Hematopoietic multipotent progenitor cell treated with erythropoietin and hydrocortisone succinate and interleukin-3 and kit ligand, for 15 days (in vitro differentiated cells): ENCODE data around the gene DIP2B.

Experiments used
- DNase-seq: peaks from one replicate; pipeline ENCODE4 v3.0.0-alpha.2; 2015; ENCODE audit warnings: low spot score

DIP2B gene

DNA sequence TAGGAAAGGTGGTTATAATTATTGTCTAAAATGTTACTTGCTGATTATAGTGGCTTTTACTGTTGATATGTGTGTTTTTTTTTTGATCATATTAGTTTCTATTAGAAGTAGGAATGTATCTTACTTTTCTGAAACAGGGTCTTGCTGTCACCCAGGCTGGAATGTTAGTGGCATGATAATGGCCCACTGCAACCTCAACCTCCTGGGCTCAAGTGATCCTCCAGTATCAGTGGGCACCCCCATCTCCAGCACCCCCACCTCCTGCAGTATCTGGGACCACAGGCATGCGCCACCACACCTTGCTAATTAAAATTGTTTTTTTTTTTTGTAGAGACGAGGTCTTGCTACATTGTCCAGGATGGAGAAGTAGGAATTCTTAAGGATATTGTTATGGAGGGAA, 270.5 kb downstream of the DIP2B start:
- no peak for DNase-seq

DNA sequence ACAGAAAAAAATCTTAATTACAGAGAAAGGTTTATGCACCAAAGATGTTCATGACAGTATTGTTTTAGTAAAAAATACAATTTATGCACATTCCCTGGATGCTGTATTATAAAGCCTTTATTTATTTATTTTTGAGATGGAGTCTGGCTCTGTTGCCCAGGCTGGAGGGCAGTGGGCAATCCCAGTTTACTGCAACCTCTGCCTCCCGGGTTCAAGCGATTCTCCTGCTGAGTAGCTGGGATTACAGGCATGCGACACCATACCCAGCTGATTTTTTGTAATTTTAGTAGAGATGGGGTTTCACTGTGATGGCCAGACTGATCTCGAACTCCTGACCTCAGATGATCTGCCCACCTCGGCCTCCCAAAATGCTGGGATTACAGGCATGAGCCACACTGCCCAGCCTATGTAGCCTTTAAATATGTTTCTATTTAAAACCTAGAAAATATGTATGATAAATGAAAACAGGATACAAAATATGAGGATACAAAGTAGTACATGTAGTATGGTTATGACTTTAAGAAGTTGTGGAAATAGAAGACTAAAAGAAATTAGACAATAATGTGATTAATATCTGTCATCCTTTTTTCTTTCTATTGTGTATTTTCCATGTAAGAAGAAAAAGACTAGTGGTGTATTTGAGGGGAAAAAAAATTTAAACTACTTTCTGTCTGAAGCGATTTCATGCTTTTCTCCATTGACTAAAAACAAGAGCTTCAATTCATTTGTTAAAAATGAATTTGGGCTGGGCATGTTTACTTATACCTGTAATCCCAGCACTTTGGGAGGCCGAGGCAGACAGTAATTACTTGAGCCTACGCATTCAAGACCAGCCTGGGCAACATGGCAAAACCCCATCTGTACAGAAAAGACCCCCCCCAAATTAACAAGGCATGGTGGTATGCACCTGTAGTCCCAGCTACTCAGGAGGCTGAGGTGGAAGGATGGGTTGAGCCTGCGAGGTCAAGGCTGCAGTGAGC, 272.3 kb downstream of the DIP2B start:
- no peak for DNase-seq

- no peak for DNase-seq
These were observed 274.1 kb downstream of the DIP2B start for GRCh38 chr12:50778663-50779590.

DNA sequence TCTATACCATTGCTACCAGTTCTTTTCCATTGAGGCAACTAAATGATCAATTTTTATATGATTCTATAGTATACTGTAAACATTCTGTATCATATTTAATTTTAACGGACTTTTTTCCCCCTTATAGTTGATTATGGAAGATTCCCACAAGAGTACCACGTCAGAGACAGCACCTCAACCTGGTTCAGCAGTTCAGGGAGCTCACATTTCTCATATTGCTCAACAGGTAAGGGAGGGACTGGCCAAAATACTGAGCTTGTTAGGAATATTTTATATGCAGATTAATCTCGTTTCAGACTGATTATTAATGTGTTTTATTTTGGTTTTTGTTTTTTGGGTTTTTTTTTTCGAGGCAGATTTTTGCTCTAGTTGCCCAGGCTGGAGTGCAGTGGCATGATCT, 275.2 kb downstream of the DIP2B start:
- no peak for DNase-seq

DNA sequence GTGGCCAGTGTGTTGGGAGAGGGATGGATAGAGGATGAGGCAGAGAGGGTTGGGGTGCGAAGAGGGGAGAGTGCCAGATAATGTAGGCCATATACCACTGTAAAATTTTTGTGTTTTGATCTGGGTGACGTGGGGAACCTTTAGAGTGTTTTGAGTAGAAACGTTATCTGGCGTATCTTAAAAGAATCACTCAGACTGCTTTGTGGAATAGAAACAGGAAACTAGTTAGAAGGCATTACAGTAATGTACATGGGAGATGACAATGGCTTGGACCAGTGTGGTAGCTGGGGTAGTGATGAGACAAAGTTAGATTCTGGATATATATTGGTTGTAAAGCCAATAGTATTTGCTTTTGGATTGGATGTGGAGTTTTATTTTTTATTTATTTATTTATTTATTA, 279.7 kb downstream of the DIP2B start:
- DNase-seq, result no peak

GRCh38 chr12:50785406-50786001, 280.7 kb downstream of the DIP2B start:
- no peak for DNase-seq

GRCh38 chr12:50786498-50787231, 281.9 kb downstream of the DIP2B start:
- no peak for DNase-seq

DNA sequence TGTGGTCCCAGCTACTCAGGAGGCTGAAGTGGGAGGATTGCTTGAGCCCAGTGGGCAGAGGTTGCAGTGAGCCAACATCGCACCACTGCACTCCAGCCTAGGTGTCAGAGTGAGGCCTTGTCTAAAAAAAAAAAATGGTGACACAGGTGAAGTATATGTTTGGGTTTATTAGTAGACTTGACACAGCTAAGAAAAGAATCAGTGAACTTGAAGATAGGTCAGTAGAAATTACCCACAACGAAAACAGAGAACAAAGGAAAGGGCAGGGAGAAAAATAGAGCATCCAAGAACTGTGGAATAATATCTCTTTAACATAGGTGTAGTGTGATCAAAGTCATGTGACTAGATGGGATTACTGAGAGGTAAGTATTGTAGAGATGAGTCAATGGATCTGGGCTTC, 282.8 kb downstream of the DIP2B start:
- DNase-seq, result no peak

DNA sequence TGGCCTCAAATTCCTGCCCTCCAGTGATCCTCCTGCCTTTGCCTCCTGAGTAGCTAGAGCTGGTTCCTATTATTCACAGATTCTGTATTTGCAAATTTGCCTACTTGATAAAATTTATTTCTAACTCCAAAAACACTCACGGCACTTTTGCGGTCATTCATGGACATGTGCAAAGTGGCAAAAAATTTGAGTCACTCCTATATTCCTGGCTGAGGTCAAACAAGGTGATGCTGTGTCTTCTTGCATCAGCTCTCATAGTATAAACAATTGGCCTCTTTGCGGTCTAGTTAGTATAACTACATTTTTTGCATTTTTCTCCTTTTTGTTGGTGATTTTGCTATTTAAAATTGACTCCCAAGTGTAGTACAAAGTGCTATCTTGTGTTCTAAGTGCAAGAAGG, 283.8 kb downstream of the DIP2B start:
- DNase-seq, result no peak

DNA sequence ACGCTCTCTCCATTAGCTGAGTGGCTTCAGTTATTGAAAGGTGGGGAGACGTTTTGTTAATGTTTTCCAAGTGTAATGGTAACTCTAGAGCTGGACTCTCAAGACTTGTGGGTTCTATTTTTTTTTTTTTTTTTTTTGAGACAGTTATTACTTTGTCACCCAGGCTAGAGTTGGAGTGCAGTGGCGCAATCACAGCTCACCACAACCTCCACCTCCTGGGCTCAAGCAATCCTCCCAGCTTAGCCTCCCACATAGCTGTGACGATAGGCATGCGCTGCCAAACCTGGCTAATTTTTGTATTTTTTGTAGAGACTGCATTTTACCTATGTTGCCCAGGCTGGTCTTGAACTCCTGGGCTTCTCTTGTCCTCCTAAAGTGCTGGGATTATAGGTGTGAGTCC, 285.3 kb downstream of the DIP2B start:
- DNase-seq, result no peak
